GM12878 (cell line): Measurements from ENCODE around the gene PTCRA. TPM values are rescaled to one million over a fixed set of nuclear protein-coding genes. Genes with fewer than 3 reads are reported as not detected.

Experiments used
- BHLHE40 ChIP-seq, 2 experiments: fragments of 450-650 bp in 1 of 2; IDR thresholded peaks; 2 replicates each; pipeline ENCODE4 v1.6.1; 2011 to 2017; ENCODE audit warnings: low read depth in 2 of 2, borderline replicate concordance in 1 of 2, improper control_type of control experiment in 1 of 2, low read length in 1 of 2, mild to moderate bottlenecking in 1 of 2
- EED ChIP-seq: sonication (generic); IDR thresholded peaks from 2 replicates; pipeline ENCODE4 v1.6.1; 2016; ENCODE audit warnings: antibody characterized with exemption, low read depth
- EGR1 ChIP-seq, 2 experiments: IDR thresholded peaks; 1 replicate in 1 of 2; 2 replicates in 1 of 2; pipeline ENCODE4 v1.6.1; 2011 to 2012; ENCODE audit warnings: low read depth in 2 of 2, low read length in 2 of 2, borderline replicate concordance in 1 of 2, mild to moderate bottlenecking in 1 of 2, moderate library complexity in 1 of 2
- EZH2 ChIP-seq: IDR thresholded peaks from 2 replicates; pipeline ENCODE4 v1.6.1; 2012; ENCODE audit warnings: low read depth, mild to moderate bottlenecking, control low read depth, inconsistent platforms, low read length, borderline replicate concordance; ENCODE audit not compliant: control insufficient read depth
- FOXM1 ChIP-seq: IDR thresholded peaks from 2 replicates; pipeline ENCODE4 v1.6.1; 2012; ENCODE audit warnings: low read depth, mild to moderate bottlenecking, inconsistent platforms, low read length, moderate library complexity
- IRF4 ChIP-seq: IDR thresholded peaks from 2 replicates; pipeline ENCODE4 v1.6.1; 2011; ENCODE audit warnings: low read depth, low read length
- JUNB ChIP-seq: IDR thresholded peaks from 2 replicates; pipeline ENCODE4 v1.6.1; 2016; ENCODE audit warnings: antibody characterized with exemption, mild to moderate bottlenecking
- PML ChIP-seq: IDR thresholded peaks from 2 replicates; pipeline ENCODE4 v1.6.1; 2012; ENCODE audit warnings: low read length, inconsistent platforms
- RB1 ChIP-seq: fragments of 450-650 bp; formaldehyde crosslinking; IDR thresholded peaks from 2 replicates; pipeline ENCODE4 v1.6.1; 2017; ENCODE audit warnings: mild to moderate bottlenecking, borderline replicate concordance
- SUPT20H ChIP-seq: IDR thresholded peaks from 2 replicates; pipeline ENCODE4 v1.6.1; 2011; ENCODE audit warnings: low read depth, mild to moderate bottlenecking, low read length, moderate library complexity, borderline replicate concordance; ENCODE audit not compliant: control insufficient read depth
- ZNF622 ChIP-seq: fragments of 450-650 bp; IDR thresholded peaks from 2 replicates; pipeline ENCODE4 v1.6.1; 2017; ENCODE audit warnings: mild to moderate bottlenecking, inconsistent platforms
- polyA plus RNA-seq, 11 experiments: library from polyadenylated mRNA; depleted of rRNA in 4 of 11; unstranded in 6 of 11; stranded (reverse) in 5 of 11; fragments of >200 nt; fragmentation: Nextera tagmentation in 4 of 11; fragmentation: Illumina TruSeq in 1 of 11; extraction: Ambion mirVana in 4 of 11; extraction: Trizol in 1 of 11; gene quantifications; 1 replicate in 1 of 11; 2 replicates in 10 of 11; pipeline versions ENCODE4 v1.2.1 to v1.2.3, GENCODE V29; 2011 to 2016; ENCODE audit warnings: inconsistent platforms in 2 of 11, missing spikeins in 2 of 11, low read depth in 1 of 11
- total RNA-seq, 4 experiments: library from RNA; depleted of rRNA in 3 of 4; stranded (reverse); fragments of >200 nt in 3 of 4; fragmentation: Illumina TruSeq in 1 of 4; extraction: Trizol in 1 of 4; gene quantifications; 2 replicates each; pipeline versions ENCODE4 v1.2.1 to v1.2.3, GENCODE V29; 2013 to 2021
- TF ChIP-seq, protein P1 (sequence below): fragments of 450-650 bp; IDR thresholded peaks from 2 replicates; pipeline ENCODE4 v1.6.1; 2018; ENCODE audit warnings: borderline replicate concordance, mild to moderate bottlenecking; ENCODE audit not compliant: partially characterized antibody
- TF ChIP-seq, protein P2 (sequence below): fragments of 450-650 bp; IDR thresholded peaks from 2 replicates; pipeline ENCODE4 v1.6.1; 2017; ENCODE audit warnings: mild to moderate bottlenecking, low read depth, inconsistent platforms; ENCODE audit not compliant: poor library complexity, severe bottlenecking
- TF ChIP-seq, protein P3 (sequence below): fragments of 450-650 bp; IDR thresholded peaks from 2 replicates; pipeline ENCODE4 v1.6.1; 2014; ENCODE audit warnings: mild to moderate bottlenecking
- TF ChIP-seq, protein P4 (sequence below): IDR thresholded peaks from 2 replicates; pipeline ENCODE4 v1.6.1; 2011; ENCODE audit warnings: low read depth, mild to moderate bottlenecking, low read length, moderate library complexity, borderline replicate concordance; ENCODE audit errors: extremely low read depth
- TF ChIP-seq, protein P5 (sequence below): fragments of 450-650 bp; formaldehyde crosslinking; IDR thresholded peaks from 2 replicates; pipeline ENCODE4 v1.5.0; 2022; ENCODE audit warnings: mild to moderate bottlenecking, missing genetic modification characterization
- TF ChIP-seq, protein P6 (sequence below): fragments of 450-650 bp; IDR thresholded peaks from 2 replicates; pipeline ENCODE4 v1.6.1; 2017; ENCODE audit warnings: mild to moderate bottlenecking

PTCRA gene
- total and polyA plus RNA-seq, 10 of the 15 experiments (the other 5 are each of a cell fraction or from before 2014, with no cell fraction given), result 0.10 to 1.1 (median 0.19) TPM; not detected in 4

DNA sequence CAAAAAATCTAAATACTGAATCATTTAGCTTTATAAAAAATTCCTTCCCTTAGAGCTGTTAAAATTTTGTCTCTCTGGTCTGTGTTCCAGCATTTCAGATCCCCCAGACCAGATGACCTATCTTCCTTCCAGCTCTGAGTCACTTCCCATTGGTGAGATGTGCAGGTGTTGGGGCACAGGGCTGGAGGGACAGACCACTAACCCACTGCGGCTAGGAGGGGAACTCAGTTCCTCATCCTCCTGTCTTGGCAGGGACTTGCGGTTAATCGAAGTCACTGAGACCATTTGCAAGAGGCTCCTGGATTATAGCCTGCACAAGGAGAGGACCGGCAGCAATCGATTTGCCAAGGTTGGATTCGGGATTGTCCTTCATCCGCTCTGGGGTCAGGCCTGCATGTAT lies 19.5 kb downstream of the PTCRA start (continued):
- TF ChIP-seq, protein P1, sequence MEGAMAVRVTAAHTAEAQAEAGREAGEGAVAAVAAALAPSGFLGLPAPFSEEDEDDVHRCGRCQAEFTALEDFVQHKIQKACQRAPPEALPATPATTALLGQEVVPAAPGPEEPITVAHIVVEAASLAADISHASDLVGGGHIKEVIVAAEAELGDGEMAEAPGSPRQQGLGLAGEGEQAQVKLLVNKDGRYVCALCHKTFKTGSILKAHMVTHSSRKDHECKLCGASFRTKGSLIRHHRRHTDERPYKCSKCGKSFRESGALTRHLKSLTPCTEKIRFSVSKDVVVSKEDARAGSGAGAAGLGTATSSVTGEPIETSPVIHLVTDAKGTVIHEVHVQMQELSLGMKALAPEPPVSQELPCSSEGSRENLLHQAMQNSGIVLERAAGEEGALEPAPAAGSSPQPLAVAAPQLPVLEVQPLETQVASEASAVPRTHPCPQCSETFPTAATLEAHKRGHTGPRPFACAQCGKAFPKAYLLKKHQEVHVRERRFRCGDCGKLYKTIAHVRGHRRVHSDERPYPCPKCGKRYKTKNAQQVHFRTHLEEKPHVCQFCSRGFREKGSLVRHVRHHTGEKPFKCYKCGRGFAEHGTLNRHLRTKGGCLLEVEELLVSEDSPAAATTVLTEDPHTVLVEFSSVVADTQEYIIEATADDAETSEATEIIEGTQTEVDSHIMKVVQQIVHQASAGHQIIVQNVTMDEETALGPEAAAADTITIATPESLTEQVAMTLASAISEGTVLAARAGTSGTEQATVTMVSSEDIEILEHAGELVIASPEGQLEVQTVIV, result no peak
- peak; percentile 52; the same call in 1 of the 2 replicates for TF ChIP-seq IRF4
- no peak for TF ChIP-seq SUPT20H
- no peak for TF ChIP-seq BHLHE40 (IDR thresholded peaks at IDR 0.05; ENCODE audit: borderline replicate concordance in 1 of 2, low read depth in 2 of 2, low read length in 1 of 2)
- no peak for TF ChIP-seq PML
- TF ChIP-seq, protein P2, sequence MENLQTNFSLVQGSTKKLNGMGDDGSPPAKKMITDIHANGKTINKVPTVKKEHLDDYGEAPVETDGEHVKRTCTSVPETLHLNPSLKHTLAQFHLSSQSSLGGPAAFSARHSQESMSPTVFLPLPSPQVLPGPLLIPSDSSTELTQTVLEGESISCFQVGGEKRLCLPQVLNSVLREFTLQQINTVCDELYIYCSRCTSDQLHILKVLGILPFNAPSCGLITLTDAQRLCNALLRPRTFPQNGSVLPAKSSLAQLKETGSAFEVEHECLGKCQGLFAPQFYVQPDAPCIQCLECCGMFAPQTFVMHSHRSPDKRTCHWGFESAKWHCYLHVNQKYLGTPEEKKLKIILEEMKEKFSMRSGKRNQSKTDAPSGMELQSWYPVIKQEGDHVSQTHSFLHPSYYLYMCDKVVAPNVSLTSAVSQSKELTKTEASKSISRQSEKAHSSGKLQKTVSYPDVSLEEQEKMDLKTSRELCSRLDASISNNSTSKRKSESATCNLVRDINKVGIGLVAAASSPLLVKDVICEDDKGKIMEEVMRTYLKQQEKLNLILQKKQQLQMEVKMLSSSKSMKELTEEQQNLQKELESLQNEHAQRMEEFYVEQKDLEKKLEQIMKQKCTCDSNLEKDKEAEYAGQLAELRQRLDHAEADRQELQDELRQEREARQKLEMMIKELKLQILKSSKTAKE, result no peak
- TF ChIP-seq EZH2, result no peak
- TF ChIP-seq, protein P3, sequence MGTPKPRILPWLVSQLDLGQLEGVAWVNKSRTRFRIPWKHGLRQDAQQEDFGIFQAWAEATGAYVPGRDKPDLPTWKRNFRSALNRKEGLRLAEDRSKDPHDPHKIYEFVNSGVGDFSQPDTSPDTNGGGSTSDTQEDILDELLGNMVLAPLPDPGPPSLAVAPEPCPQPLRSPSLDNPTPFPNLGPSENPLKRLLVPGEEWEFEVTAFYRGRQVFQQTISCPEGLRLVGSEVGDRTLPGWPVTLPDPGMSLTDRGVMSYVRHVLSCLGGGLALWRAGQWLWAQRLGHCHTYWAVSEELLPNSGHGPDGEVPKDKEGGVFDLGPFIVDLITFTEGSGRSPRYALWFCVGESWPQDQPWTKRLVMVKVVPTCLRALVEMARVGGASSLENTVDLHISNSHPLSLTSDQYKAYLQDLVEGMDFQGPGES, result no peak
- no peak for TF ChIP-seq ZNF622
- no peak for TF ChIP-seq FOXM1
- peak; percentile 67; the same call in 1 of the 2 replicates for TF ChIP-seq EED
- TF ChIP-seq EGR1 (IDR thresholded peaks at IDR 0.05; ENCODE audit: borderline replicate concordance in 1 of 2, low read depth in 2 of 2, low read length in 2 of 2), result no peak
- TF ChIP-seq, protein P4, sequence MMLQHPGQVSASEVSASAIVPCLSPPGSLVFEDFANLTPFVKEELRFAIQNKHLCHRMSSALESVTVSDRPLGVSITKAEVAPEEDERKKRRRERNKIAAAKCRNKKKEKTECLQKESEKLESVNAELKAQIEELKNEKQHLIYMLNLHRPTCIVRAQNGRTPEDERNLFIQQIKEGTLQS, result no peak
- no peak for TF ChIP-seq JUNB
- TF ChIP-seq, protein P5, sequence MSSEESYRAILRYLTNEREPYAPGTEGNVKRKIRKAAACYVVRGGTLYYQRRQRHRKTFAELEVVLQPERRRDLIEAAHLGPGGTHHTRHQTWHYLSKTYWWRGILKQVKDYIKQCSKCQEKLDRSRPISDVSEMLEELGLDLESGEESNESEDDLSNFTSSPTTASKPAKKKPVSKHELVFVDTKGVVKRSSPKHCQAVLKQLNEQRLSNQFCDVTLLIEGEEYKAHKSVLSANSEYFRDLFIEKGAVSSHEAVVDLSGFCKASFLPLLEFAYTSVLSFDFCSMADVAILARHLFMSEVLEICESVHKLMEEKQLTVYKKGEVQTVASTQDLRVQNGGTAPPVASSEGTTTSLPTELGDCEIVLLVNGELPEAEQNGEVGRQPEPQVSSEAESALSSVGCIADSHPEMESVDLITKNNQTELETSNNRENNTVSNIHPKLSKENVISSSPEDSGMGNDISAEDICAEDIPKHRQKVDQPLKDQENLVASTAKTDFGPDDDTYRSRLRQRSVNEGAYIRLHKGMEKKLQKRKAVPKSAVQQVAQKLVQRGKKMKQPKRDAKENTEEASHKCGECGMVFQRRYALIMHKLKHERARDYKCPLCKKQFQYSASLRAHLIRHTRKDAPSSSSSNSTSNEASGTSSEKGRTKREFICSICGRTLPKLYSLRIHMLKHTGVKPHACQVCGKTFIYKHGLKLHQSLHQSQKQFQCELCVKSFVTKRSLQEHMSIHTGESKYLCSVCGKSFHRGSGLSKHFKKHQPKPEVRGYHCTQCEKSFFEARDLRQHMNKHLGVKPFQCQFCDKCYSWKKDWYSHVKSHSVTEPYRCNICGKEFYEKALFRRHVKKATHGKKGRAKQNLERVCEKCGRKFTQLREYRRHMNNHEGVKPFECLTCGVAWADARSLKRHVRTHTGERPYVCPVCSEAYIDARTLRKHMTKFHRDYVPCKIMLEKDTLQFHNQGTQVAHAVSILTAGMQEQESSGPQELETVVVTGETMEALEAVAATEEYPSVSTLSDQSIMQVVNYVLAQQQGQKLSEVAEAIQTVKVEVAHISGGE (CRISPR knock-in tag), result no peak
- no peak for TF ChIP-seq RB1
- TF ChIP-seq, protein P6, sequence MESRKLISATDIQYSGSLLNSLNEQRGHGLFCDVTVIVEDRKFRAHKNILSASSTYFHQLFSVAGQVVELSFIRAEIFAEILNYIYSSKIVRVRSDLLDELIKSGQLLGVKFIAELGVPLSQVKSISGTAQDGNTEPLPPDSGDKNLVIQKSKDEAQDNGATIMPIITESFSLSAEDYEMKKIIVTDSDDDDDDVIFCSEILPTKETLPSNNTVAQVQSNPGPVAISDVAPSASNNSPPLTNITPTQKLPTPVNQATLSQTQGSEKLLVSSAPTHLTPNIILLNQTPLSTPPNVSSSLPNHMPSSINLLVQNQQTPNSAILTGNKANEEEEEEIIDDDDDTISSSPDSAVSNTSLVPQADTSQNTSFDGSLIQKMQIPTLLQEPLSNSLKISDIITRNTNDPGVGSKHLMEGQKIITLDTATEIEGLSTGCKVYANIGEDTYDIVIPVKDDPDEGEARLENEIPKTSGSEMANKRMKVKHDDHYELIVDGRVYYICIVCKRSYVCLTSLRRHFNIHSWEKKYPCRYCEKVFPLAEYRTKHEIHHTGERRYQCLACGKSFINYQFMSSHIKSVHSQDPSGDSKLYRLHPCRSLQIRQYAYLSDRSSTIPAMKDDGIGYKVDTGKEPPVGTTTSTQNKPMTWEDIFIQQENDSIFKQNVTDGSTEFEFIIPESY, result no peak
